ENCODE results near the gene TBC1D22A. TPM values are rescaled to one million over a fixed set of nuclear protein-coding genes. Genes with fewer than 3 reads are reported as not detected.

TBC1D22A gene
- total and polyA plus RNA-seq, 10 of the 15 experiments (the other 5 are each of a cell fraction or from before 2014, with no cell fraction given): 0.63 to 44.7 (median 27.4) TPM

GRCh38 chr22:46945481-46945880, 183.0 kb downstream of the TBC1D22A start (continued):
- TF ChIP-seq CREB1 (IDR thresholded peaks at IDR 0.05; ENCODE audit: low read depth): no peak
- TF ChIP-seq LARP7 (IDR thresholded peaks at IDR 0.05): no peak
- TF ChIP-seq ZNF217 (IDR thresholded peaks at IDR 0.05): no peak
- no peak for TF ChIP-seq MYC (IDR thresholded peaks at IDR 0.05; ENCODE audit: insufficient read depth, insufficient read length, insufficient replicate concordance, low read length, severe bottlenecking)

GRCh38 chr22:46946383-46946962, 184.0 kb downstream of the TBC1D22A start:
- H3K79me2 ChIP-seq (ENCODE audit: control insufficient read depth, insufficient read depth, low read length): no peaks in the 10 kb centered on the region; the same call in 1 of the 2 replicates
- no TSS peak for BruUV-seq (replicated peaks)
- WGBS (ENCODE audit: insufficient coverage, insufficient replicate concordance, low lambda C conversion rate, missing lambda C conversion rate): 74% methylated on average over 7 of the region's 7 CpGs
- peaks cover 4% of the 10 kb centered on the region; the same call in 1 of the 2 replicates for H3K4me1 ChIP-seq (ENCODE audit: control insufficient read depth, insufficient read depth, low read length)
- H3K9ac ChIP-seq (ENCODE audit: control insufficient read depth, insufficient read depth, low read length): no peak overlapping the region
- peaks cover 4 to 21% of the 10 kb centered on the region in 2 experiments for H3K36me3 ChIP-seq (ENCODE audit: control insufficient read depth in 2 of 2, insufficient read depth in 2 of 2, low read length in 1 of 2)
- no peak overlapping the region for H3K27ac ChIP-seq (ENCODE audit: control insufficient read depth, insufficient read depth)
- H4K20me1 ChIP-seq (ENCODE audit: control insufficient read depth, insufficient read depth): no peaks in the 10 kb centered on the region; the same call in 1 of the 2 replicates
- POLR2A ChIA-PET: no interaction called here
- CTCF ChIA-PET: no interaction called here
- DNase-seq (ENCODE audit: low read depth, low spot score) (no peak), ATAC-seq (no peak), FAIRE-seq (no peak)
- RAD21 ChIA-PET (ENCODE audit: unreplicated experiment): no interaction called here
- H2AFZ ChIP-seq (ENCODE audit: control insufficient read depth, low read depth, low read length): no peak overlapping the region
- no peak for TF ChIP-seq REST (IDR thresholded peaks at IDR 0.05; ENCODE audit: low read depth, low read length)
- TF ChIP-seq STAT1 (conservative IDR thresholded peaks at IDR 0.05): no peak
- no peak for TF ChIP-seq BRCA1 (IDR thresholded peaks at IDR 0.05; ENCODE audit: low read depth, low read length)
- no peak for TF ChIP-seq TARDBP (IDR thresholded peaks at IDR 0.05; ENCODE audit: borderline replicate concordance)
- no peak for TF ChIP-seq RUNX3 (IDR thresholded peaks at IDR 0.05; ENCODE audit: low read length)
- no peak for TF ChIP-seq POLR2AphosphoS5 (IDR thresholded peaks at IDR 0.05; ENCODE audit: low read length)
- no peak overlapping the region for H3K4me3 ChIP-seq
- SMC1A ChIA-PET (ENCODE audit: uncharacterized antibody, unreplicated experiment): interaction anchor here (0.7 kb wide), 1 partner anchor 188 kb away, joined by 3 read pairs; no protein-coding TSS in a partner anchor
- intact Hi-C loops (cut with micrococcal nuclease; ENCODE audit: unreplicated experiment): no loop called here
- H3K4me2 ChIP-seq (ENCODE audit: control insufficient read depth, insufficient read depth): no peak overlapping the region
- H3K27me3 ChIP-seq (replicated peaks in 1 of 2; ENCODE audit: control insufficient read depth in 2 of 2, insufficient read depth in 2 of 2, low read length in 1 of 2): no peaks in the 10 kb centered on the region
- in situ Hi-C loops (cut with MboI): no loop called here
- H3K9me3 ChIP-seq (replicated peaks; ENCODE audit: control insufficient read depth, insufficient read depth, low read length): no peaks in the 10 kb centered on the region

All from GM12878 (cell line).